ENCODE results near the gene HS6ST2.
A peak's percentile ranks its signal among the peaks of the same experiment; 100 is the strongest.
"Not testable (repeated sequence)": the region's sequence is repeated elsewhere in the genome, so short reads cannot be mapped to it uniquely, and the experiment has no call there.

Gene HS6ST2

GRCh38 chrX:132958091-132958703 is at the start of gene HS6ST2:
Gene HS6ST2 (minus strand): TSS chrX:132958629.
- DNase-seq: peak; percentile 46

GRCh38 chrX:133007458-133007857 is 49.0 kb upstream of the HS6ST2 start:
- DNase-seq: no peak

GRCh38 chrX:133005616-133006015 is 47.2 kb upstream of the HS6ST2 start:
- no peak for DNase-seq

- no peak for DNase-seq
Measured at GRCh38 chrX:133005042-133005441, 46.6 kb upstream of the HS6ST2 start.

- no peak for DNase-seq
Measured at GRCh38 chrX:132999209-132999608, 40.8 kb upstream of the HS6ST2 start.

GRCh38 chrX:132990835-132991234 is 32.4 kb upstream of the HS6ST2 start:
- DNase-seq: no peak

GRCh38 chrX:132986556-132986955 is 28.1 kb upstream of the HS6ST2 start:
- no peak for DNase-seq

DNA sequence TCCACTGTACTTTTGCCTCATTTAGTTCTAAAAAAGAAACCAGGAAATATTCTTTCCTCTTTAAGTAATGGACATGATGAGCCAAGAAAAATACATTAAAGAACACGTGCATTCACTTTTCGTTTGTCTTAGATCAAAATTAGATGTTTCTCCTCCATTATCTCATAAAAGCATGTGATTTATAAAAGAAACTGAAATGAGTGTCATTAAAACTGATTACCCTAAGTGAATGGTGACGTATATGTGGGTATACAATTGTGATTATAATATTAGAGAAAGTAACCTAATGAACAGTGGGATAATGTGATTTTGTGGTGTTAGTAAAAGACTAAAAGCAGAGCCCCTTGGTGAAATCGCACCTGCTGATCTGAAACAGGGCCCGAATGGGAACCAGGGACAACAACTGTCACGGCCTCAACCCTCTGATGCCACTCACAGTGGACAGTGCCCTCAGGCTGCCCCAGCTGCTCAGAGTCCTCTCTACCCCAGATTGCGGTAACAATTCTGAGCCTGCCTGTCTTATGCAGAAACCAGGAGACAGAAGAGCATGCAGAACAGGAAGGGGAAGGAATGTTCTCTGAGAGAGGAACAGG is 25.7 kb upstream of the HS6ST2 start:
- DNase-seq: no peak

DNA sequence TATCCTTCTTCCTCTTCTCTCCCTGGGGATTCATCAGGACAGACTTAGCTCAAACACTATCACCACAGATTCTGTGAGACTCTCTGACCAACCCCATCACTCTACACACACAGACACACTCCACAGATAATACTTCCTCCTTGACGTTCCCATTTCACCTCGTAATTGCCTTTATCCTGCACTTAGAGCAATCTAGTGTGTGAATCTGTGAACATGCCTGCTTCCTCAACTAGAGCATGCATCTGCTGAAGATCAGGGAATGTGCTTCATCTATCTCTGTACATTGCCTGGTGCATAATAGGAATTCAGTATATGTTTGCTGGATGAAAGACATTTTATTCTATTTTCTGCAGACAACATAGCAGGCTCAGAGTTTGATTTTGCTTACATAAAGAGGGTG is 25.1 kb upstream of the HS6ST2 start:
- DNase-seq: no peak

GRCh38 chrX:132980035-132980434 is 21.6 kb upstream of the HS6ST2 start:
- DNase-seq: not testable (repeated sequence)

DNA sequence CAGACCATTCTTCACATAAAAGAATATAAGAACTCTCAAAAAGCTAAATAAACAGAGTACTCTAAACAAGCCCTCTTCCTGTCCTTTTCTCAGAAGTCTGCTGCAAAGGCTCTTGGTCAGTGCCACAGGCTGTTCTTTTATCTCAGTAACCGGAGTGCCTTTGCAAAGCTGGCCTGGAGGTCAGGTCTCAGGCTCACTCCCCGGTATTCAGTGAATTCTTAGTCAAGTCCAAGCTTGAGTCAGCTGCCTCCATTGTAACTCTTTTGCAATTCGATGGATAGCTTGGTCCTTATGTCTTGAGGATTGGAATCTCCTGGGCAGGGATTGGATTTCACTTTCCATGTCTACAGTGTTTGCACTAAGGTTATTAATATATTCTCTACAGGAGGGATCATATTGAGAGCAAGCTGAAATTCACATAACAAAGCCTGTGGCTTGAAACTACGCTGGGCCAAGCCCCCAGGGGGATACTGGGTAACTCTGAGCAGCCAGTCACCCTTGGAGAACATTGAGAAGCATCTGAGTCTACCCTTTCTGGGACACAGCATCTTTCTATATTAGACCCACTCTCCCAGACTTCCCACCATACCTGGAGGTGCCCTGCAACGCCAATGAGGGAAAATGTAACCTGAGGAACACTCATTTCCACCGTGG is 10.0 kb upstream of the HS6ST2 start:
- DNase-seq: no peak

DNA sequence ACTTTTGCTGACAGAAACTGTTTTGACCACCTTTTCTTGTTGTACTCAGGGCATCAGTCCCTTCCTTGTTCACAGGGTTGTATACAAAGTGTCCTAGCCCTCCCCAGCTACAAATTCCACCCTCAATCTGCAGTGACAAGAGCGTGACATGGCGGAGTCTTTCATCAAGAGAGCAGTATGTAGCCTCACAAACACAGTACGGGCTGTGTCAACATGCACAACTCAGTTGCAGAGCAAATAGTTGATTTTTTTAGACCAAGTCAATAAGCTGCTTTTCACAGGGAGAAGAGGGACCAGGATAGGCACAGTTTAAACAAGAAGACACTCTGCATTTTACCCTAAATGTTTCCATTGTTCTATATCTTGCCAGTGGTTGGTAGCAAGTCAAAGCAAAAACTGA is 8.6 kb upstream of the HS6ST2 start:
- no peak for DNase-seq

GRCh38 chrX:132965461-132965860 is 7.0 kb upstream of the HS6ST2 start:
- no peak for DNase-seq

- DNase-seq: no peak
Measured at GRCh38 chrX:132961511-132961910, 3.1 kb upstream of the HS6ST2 start.

GRCh38 chrX:132957211-132958090 is 978 bp downstream of the HS6ST2 start:
- DNase-seq: peak; percentile 49

DNA sequence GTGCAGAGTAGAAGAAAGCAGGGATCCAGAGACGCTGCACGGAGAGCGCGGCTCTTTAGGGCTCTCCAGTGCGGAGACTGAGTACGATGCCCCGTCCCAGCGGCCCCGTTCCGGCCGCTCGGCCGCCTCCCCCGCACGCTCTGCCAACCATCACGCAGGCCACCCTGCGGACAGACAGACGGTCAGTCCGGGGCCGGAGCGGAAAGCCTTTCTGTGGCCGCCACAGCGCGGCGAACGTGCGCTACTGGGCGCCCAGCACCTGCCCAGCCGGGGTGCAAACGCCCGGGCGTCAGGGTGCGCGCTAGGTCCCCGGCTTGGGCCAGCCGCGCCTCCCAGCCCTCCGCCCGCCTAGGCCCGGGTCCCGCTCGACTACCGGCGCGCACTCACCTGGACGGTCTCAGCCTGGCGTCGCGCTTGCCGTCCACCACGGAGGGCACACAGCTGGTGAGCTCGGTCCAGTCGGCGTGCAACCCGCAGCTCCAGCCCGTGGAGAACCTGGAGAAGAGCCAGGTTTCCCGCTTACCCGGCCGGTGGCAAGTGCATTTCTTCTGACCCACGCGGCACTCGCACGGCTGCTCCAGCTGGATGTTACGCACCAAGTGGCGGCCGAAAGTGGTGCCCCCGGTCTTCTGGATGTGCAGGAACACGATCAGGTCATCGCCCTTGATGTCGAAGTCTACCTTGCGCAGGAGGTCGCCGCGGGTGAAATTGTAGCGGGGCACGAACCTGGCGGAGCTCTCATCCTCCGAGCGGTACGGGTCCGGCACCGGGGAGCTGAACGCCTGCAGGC is 1.8 kb downstream of the HS6ST2 start:
- peak; percentile 48 for DNase-seq

DNA sequence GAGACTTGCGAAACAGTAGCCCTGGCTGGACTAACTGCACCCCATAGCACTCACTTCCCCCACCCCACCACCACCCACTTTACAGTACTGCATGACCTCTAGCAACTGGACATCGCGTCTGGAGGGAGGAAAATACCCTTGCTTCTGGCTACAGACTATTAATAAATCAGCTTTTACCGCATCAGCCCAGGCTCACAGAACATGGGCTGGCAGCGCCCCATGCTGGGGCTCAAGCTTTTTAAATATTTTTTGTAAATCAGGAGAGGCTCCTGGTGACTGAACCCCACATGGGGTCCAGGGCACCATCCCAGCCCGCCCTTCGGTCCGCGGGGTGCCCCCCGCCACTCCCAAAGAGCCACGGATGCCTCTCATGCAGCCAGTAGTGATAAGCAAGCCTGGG is 2.7 kb downstream of the HS6ST2 start:
- DNase-seq: no peak

- DNase-seq: no peak
Measured at GRCh38 chrX:132954323-132954722, 4.1 kb downstream of the HS6ST2 start.

DNA sequence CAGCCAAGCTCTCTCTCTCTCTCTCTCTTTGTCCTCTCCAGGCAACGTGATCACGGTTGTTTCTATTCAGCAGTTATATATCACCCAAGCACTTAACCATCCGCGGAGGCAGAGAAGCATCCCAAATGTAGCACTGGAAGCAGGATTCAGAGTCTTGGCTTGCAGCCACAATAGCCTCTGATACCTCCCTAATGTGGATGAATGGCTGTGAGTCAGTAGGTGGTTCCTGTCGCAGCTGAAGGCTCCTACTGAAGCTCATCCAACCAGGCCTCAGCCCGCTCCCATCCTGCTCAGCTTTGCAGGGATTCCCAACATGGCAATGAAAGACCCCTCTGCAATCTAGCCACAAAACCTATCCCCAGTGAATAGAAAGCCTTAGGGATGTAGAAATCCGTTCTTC is 5.1 kb downstream of the HS6ST2 start:
- DNase-seq: no peak

GRCh38 chrX:132948648-132949260 is 9.7 kb downstream of the HS6ST2 start:
- DNase-seq: no peak

DNA sequence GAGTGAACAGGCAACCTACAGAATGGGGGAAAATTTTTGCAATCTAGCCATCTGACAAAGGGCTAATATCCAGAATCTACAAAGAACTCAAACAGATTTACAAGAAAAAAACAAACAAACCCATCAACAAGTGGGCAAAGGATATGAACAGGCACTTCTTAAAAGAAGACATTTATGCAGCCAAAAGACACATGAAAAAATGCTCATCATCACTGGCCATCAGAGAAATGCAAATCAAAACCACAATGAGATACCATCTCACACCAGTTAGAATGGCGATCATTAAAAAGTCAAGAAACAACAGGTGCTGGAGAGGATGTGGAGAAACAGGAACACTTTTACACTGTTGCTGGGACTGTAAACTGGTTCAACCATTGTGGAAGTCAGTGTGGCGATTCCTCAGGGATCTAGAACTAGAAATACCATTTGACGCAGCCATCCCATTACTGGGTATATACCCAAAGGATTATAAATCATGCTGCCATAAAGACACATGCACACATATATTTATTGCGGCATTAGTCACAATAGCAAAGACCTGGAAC is 13.3 kb downstream of the HS6ST2 start:
- not testable (repeated sequence) for DNase-seq
